A673 (cell line): ENCODE results near the gene TBC1D2B. TPM values are rescaled to one million over a fixed set of nuclear protein-coding genes. Genes with fewer than 3 reads are reported as not detected.
"Not testable (repeated sequence)": the region's sequence is repeated elsewhere in the genome, so short reads cannot be mapped to it uniquely, and the experiment has no call there.

Experiments used
- BruUV-seq: library from RNA; stranded (reverse); fragments of 400-500 nt; replicated peaks from 2 replicates; lab custom pipeline; 2021; lab: Mats Ljungman, UMichigan
- CTCF ChIA-PET: fragments of 300-600 bp; sonication (Branson Sonifier 250); formaldehyde crosslinking; loops from one replicate; lab custom pipeline; 2022; ENCODE audit warnings: antibody characterized with exemption; lab: Charles Lee
- POLR2A ChIA-PET: fragments of 300-600 bp; sonication (Branson Sonifier 250); formaldehyde crosslinking; loops from one replicate; lab custom pipeline; 2022; ENCODE audit warnings: antibody characterized with exemption; ENCODE audit not compliant: low non-redundant PET; lab: Charles Lee
- DNase-seq: peaks from one replicate; pipeline ENCODE4 v3.0.0-alpha.2; 2015; ENCODE audit warnings: low spot score
- H3K27ac ChIP-seq: fragments of 200-600 bp; sonication (generic); 2 replicates; pipeline ENCODE4 v1.5.1; 2016; ENCODE audit warnings: mixed run types, low read depth, mild to moderate bottlenecking, mixed read lengths, antibody characterized with exemption, low read length; ENCODE audit not compliant: poor library complexity, severe bottlenecking
- H3K27me3 ChIP-seq: fragments of 200-600 bp; sonication (generic); replicated peaks from 2 replicates; pipeline ENCODE4 v1.6.1; 2017; ENCODE audit warnings: mixed run types, low read depth, mild to moderate bottlenecking, mixed read lengths, antibody characterized with exemption, low read length; ENCODE audit not compliant: insufficient read depth, poor library complexity
- H3K36me3 ChIP-seq: fragments of 200-600 bp; sonication (generic); 2 replicates; pipeline ENCODE4 v1.6.1; 2016; ENCODE audit warnings: mixed run types, mild to moderate bottlenecking, mixed read lengths, antibody characterized with exemption, low read length; ENCODE audit not compliant: insufficient read depth, poor library complexity, severe bottlenecking
- H3K4me1 ChIP-seq: fragments of 200-600 bp; sonication (generic); 2 replicates; pipeline ENCODE4 v1.6.1; 2017; ENCODE audit warnings: mixed run types, mild to moderate bottlenecking, mixed read lengths, antibody characterized with exemption, low read length; ENCODE audit not compliant: insufficient read depth, poor library complexity, severe bottlenecking
- H3K4me3 ChIP-seq: fragments of 200-600 bp; sonication (generic); 2 replicates; pipeline ENCODE4 v1.5.1; 2016; ENCODE audit warnings: low read depth, mixed run types, mild to moderate bottlenecking, mixed read lengths, low read length; ENCODE audit not compliant: poor library complexity, severe bottlenecking
- H3K9me3 ChIP-seq: fragments of 200-600 bp; sonication (generic); 2 replicates; pipeline ENCODE4 v1.6.1; 2016; ENCODE audit warnings: mixed run types, low read depth, mild to moderate bottlenecking, mixed read lengths, antibody characterized with exemption, low read length; ENCODE audit not compliant: poor library complexity, severe bottlenecking
- EZH2 ChIP-seq: fragments of 200-600 bp; sonication (generic); IDR thresholded peaks from 2 replicates; pipeline ENCODE4 v1.6.1; 2017; ENCODE audit warnings: borderline replicate concordance, low read depth, mild to moderate bottlenecking, mixed read lengths, antibody characterized with exemption, low read length; ENCODE audit not compliant: poor library complexity, severe bottlenecking
- intact Hi-C: fragments of 100-400 bp; cut with micrococcal nuclease; formaldehyde crosslinking; loops from one replicate; pipeline ENCODE4 v1.10.0; 2022; ENCODE audit not compliant: unreplicated experiment
- total RNA-seq: library from RNA; stranded (reverse); gene quantifications from 2 replicates; pipeline ENCODE4 v1.2.3, GENCODE V29; 2021
- TF ChIP-seq, protein P1 (sequence below): fragments of 300-800, 200-600 bp; sonication (generic); conservative IDR thresholded peaks from 2 replicates; pipeline ENCODE4 v1.5.1; 2017; ENCODE audit warnings: low read depth, mild to moderate bottlenecking, antibody characterized with exemption, low read length, moderate library complexity, mixed read lengths

TBC1D2B gene
- total RNA-seq, 1 experiment from 2014 or later = 26.0 TPM

DNA sequence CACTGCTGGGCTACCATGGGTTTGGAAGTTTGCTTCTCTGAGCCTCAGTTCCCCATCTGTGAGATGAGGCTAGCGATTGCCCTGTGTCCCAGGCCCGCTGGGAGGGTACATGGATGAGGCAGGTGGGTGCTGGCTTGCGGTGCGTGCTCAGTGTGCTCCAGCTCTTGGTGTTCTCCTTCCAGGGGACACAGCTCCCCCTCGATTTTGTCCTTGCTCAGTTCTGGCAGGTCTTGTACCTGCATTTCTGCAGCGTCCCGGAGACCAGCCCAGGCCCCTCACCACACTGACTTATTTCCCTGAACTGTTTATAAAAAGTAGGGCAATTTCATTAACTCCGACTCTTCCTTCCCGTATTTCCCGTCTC is 95.4 kb downstream of the TBC1D2B start:
- CTCF ChIA-PET = no interaction called here

DNA sequence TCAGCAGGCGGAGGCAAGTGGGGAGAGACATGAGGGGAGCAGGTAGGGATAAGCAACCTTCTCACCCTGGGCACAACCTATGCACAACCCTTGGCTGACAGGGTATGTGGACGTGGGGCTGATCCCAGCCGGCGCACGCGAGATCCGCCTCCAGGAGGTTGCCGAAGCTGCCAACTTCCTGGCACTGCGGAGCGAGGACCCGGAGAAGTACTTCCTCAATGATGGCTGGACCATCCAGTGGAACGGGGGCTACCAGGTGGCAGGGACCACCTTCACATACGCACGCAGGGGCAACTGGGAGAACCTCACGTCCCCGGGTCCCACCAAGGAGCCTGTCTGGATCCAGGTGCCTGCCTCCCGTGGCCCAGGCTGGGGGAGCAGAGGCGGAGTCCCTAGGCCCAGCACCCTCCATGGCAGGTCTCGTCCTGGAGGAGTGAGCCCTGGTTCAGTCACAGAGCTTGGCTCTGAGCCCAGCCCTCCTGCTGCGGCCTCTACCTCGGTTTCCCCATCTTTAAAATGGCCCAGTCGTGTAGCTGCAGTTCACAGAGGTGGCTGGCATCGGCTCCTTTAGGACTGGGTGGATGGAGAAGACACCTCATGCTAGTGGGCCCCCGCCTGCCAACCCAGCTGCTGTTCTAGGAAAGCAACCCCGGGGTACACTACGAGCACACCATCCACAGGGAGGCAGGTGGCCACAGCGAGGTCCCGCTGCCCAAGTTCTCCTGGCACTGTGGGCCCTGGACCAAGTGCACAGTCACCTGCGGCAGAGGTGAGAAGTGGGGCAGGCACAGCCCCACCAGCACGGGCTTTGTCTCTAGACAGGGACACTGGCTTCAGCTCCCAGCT is 96.0 kb downstream of the TBC1D2B start:
- CTCF ChIA-PET = no interaction called here

More for the DNA sequence above, 95.4 kb downstream of the TBC1D2B start:
- no peak for TF ChIP-seq EZH2
- TF ChIP-seq, protein P1, sequence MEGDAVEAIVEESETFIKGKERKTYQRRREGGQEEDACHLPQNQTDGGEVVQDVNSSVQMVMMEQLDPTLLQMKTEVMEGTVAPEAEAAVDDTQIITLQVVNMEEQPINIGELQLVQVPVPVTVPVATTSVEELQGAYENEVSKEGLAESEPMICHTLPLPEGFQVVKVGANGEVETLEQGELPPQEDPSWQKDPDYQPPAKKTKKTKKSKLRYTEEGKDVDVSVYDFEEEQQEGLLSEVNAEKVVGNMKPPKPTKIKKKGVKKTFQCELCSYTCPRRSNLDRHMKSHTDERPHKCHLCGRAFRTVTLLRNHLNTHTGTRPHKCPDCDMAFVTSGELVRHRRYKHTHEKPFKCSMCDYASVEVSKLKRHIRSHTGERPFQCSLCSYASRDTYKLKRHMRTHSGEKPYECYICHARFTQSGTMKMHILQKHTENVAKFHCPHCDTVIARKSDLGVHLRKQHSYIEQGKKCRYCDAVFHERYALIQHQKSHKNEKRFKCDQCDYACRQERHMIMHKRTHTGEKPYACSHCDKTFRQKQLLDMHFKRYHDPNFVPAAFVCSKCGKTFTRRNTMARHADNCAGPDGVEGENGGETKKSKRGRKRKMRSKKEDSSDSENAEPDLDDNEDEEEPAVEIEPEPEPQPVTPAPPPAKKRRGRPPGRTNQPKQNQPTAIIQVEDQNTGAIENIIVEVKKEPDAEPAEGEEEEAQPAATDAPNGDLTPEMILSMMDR = no peak
- H3K9me3 ChIP-seq = no peaks in the 10 kb centered on the region
- no peak overlapping the region for H3K4me3 ChIP-seq
- H3K27ac ChIP-seq = no peak overlapping the region
- intact Hi-C loops = no loop called here
- no peak for DNase-seq
- H3K27me3 ChIP-seq = no peaks in the 10 kb centered on the region
- H3K36me3 ChIP-seq = no peaks in the 10 kb centered on the region
- H3K4me1 ChIP-seq = no peaks in the 10 kb centered on the region
- BruUV-seq = no TSS peak
- POLR2A ChIA-PET = no interaction called here

DNA sequence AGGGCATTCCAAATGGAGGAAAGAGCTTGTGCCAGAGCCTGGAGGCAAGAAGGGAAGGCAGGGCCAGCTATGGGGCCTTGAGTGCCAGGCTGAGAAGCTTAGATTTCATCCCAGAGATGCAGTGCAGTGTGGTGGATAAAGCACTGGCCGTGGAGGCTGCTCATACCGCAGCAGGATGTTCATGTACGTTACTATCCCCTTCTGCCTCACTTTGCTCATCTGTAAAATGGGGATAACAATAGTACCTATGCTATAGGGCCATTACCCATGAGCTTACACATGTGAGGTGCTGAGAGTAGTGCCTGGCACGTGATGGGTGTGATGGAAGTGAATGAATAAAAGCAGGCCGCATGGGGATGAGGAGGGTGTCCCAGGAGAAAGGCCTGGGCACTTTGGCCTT is 96.8 kb downstream of the TBC1D2B start:
- H3K4me1 ChIP-seq, H3K27ac ChIP-seq, H3K36me3 ChIP-seq, H3K4me3 ChIP-seq, BruUV-seq, intact Hi-C loops, DNase-seq, H3K9me3 ChIP-seq, H3K27me3 ChIP-seq, CTCF ChIA-PET: not testable (repeated sequence)
- POLR2A ChIA-PET = interaction anchor here (0.7 kb wide), 1 partner anchor 267 kb away, joined by 3 read pairs; no protein-coding TSS in a partner anchor

More for the DNA sequence above, 96.0 kb downstream of the TBC1D2B start:
- no TSS peak for BruUV-seq
- intact Hi-C loops = no loop called here
- Histone ChIP-seq H3K27ac (no peak overlapping the region), H3K27me3 (no peaks in the 10 kb centered on the region), H3K4me1 (no peaks in the 10 kb centered on the region), H3K4me3 (no peak overlapping the region), H3K36me3 (no peaks in the 10 kb centered on the region), H3K9me3 (no peaks in the 10 kb centered on the region)
- no peak for DNase-seq
- POLR2A ChIA-PET = interaction anchor here (0.7 kb wide), 1 partner anchor 266 kb away, joined by 3 read pairs; no protein-coding TSS in a partner anchor
- no peak for TF ChIP-seq EZH2
- TF ChIP-seq, protein P1 = no peak
